GM23248 (cell line): ENCODE measurements around the gene LRRTM1.

Experiments
- EZH2 ChIP-seq: fragments of 200-600 bp; sonication (generic); IDR thresholded peaks from 2 replicates; pipeline ENCODE4 v1.6.1; 2018; ENCODE audit warnings: antibody characterized with exemption, mild to moderate bottlenecking; ENCODE audit not compliant: insufficient read depth, poor library complexity, severe bottlenecking
- EZH2phosphoT487 ChIP-seq: fragments of 200-600 bp; sonication (generic); IDR thresholded peaks from 2 replicates; pipeline ENCODE4 v1.6.1; 2018; ENCODE audit warnings: antibody characterized with exemption, moderate library complexity, mild to moderate bottlenecking, low read depth; ENCODE audit not compliant: insufficient read depth

GRCh38 chr2:80311304-80311703, 6.8 kb upstream of the LRRTM1 start:
- no peak for TF ChIP-seq EZH2
- no peak for TF ChIP-seq EZH2phosphoT487
